Right lobe of liver (tissue), 4 donors: ENCODE data around the gene MORC3.

Experiments used
- POLR2A ChIP-seq: fragments of 450-650 bp; IDR thresholded peaks from one replicate; pipeline ENCODE4 v1.6.1; 2017; ENCODE audit warnings: antibody characterized with exemption, mild to moderate bottlenecking
- TF ChIP-seq, protein P1 (sequence below), 4 donors: fragments of 200-600 bp in 3 of 4; fragments of 450-650 bp in 1 of 4; IDR thresholded peaks; one replicate each; pipeline versions ENCODE4 v1.5.1 to v1.8.0; 2016 to 2022; ENCODE audit warnings: antibody characterized with exemption in 4 of 4, mild to moderate bottlenecking in 2 of 4
- donor health status: DM: no; HTN: no; CAD: no.
- donor health status: DM: no; HTN: no; CAD: no.
- donor health status: DM: no; HTN: yes; CAD: no.

GRCh38 chr21:36379251-36379650 is 59.3 kb downstream of the MORC3 start:
- TF ChIP-seq, protein P1, sequence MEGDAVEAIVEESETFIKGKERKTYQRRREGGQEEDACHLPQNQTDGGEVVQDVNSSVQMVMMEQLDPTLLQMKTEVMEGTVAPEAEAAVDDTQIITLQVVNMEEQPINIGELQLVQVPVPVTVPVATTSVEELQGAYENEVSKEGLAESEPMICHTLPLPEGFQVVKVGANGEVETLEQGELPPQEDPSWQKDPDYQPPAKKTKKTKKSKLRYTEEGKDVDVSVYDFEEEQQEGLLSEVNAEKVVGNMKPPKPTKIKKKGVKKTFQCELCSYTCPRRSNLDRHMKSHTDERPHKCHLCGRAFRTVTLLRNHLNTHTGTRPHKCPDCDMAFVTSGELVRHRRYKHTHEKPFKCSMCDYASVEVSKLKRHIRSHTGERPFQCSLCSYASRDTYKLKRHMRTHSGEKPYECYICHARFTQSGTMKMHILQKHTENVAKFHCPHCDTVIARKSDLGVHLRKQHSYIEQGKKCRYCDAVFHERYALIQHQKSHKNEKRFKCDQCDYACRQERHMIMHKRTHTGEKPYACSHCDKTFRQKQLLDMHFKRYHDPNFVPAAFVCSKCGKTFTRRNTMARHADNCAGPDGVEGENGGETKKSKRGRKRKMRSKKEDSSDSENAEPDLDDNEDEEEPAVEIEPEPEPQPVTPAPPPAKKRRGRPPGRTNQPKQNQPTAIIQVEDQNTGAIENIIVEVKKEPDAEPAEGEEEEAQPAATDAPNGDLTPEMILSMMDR (IDR thresholded peaks at IDR 0.05) = no peak
- no peak for TF ChIP-seq POLR2A
